A549 (cell line): ENCODE measurements around the gene SCYL1. TPM values are rescaled to one million over a fixed set of nuclear protein-coding genes. Genes with fewer than 3 reads are reported as not detected.
A peak's percentile ranks its signal among the peaks of the same experiment; 100 is the strongest.

Experiments used
- ATAC-seq, 2 experiments: fragments of 200-7000 bp in 1 of 2; fragments of >200 bp in 1 of 2; cut with Nextera tagmentation in 1 of 2; cut with Tn5 transposase in 1 of 2; 3 replicates each; pipeline versions ENCODE4 v1.8.0 to v1.9.1; 2018 to 2020; ENCODE audit warnings: mild to moderate bottlenecking in 1 of 2, moderate library complexity in 1 of 2
- CTCF ChIA-PET: fragments of 300-600 bp; sonication (Branson Sonifier 250); formaldehyde crosslinking; extraction: SDS; loops from one replicate; lab custom pipeline; 2021; ENCODE audit warnings: antibody characterized with exemption, inconsistent platforms; lab: Yijun Ruan, JAX
- POLR2A ChIA-PET: fragments of 350-600 bp; formaldehyde crosslinking; extraction: SDS; loops from one replicate; lab custom pipeline; 2021; ENCODE audit warnings: antibody characterized with exemption, inconsistent platforms; lab: Yijun Ruan, JAX
- DNase-seq, 2 experiments: peaks; one replicate each; pipeline versions ENCODE4 v3.0.0 to v3.0.0-alpha.2; 2011 to 2016; ENCODE audit warnings: low read depth in 1 of 2, low spot score in 1 of 2
- FAIRE-seq: peaks from 2 replicates; lab custom pipeline; 2011; peaks lifted over from hg19 to GRCh38; lab: Jason Lieb, UNC
- H3K27ac ChIP-seq, 2 experiments: fragments of >200 bp; sonication (Bioruptor Twin); formaldehyde crosslinking; 3 replicates each; pipeline ENCODE4 v1.5.1; 2016 to 2017
- H3K4me1 ChIP-seq: fragments of >200 bp; sonication (Bioruptor Twin); formaldehyde crosslinking; 3 replicates; pipeline ENCODE4 v1.6.1; 2016
- H3K4me2 ChIP-seq: fragments of >200 bp; sonication (Bioruptor Twin); formaldehyde crosslinking; 3 replicates; pipeline ENCODE4 v1.6.1; 2016
- H3K4me3 ChIP-seq: fragments of >200 bp; sonication (Bioruptor Twin); formaldehyde crosslinking; 3 replicates; pipeline ENCODE4 v1.5.1; 2016
- H3K9me3 ChIP-seq: fragments of >200 bp; sonication (Bioruptor Twin); formaldehyde crosslinking; 3 replicates; pipeline ENCODE4 v1.6.1; 2016
- BHLHE40 ChIP-seq: IDR thresholded peaks from 2 replicates; pipeline ENCODE4 v1.6.1; 2012; ENCODE audit warnings: low read depth, low read length, inconsistent platforms
- CBX2 ChIP-seq: fragments of 200-600 bp; sonication (generic); IDR thresholded peaks from 2 replicates; pipeline ENCODE4 v1.6.1; 2016; ENCODE audit warnings: low read depth, mild to moderate bottlenecking, borderline replicate concordance
- CBX8 ChIP-seq: fragments of 200-600 bp; sonication (generic); IDR thresholded peaks from 2 replicates; pipeline ENCODE4 v1.6.1; 2016
- CEBPB ChIP-seq, 2 experiments: fragments of >200 bp in 1 of 2; sonication (Bioruptor Twin) in 1 of 2; formaldehyde crosslinking in 1 of 2; IDR thresholded peaks; 2 replicates each; pipeline ENCODE4 v1.6.1; 2012 to 2016
- EP300 ChIP-seq, 2 experiments: fragments of >200 bp; sonication (Bioruptor Twin); formaldehyde crosslinking; IDR thresholded peaks; 2 replicates in 1 of 2; 3 replicates in 1 of 2; pipeline ENCODE4 v1.6.1; 2016 to 2017
- ESRRA ChIP-seq: fragments of 150-350 bp; IDR thresholded peaks from 2 replicates; pipeline ENCODE4 v1.6.1; 2014; ENCODE audit warnings: mild to moderate bottlenecking, low read length, borderline replicate concordance
- FOXS1 ChIP-seq: fragments of 250-450 bp; sonication (Bioruptor Pico); IDR thresholded peaks from 2 replicates; pipeline ENCODE4 v1.5.0; 2020; ENCODE audit warnings: mild to moderate bottlenecking, moderate library complexity
- HDAC2 ChIP-seq: fragments of 200-600 bp; sonication (generic); IDR thresholded peaks from 2 replicates; pipeline ENCODE4 v1.6.1; 2016
- HEYL ChIP-seq: fragments of 250-450 bp; sonication (Bioruptor Pico); IDR thresholded peaks from 2 replicates; pipeline ENCODE4 v1.8.0; 2021; ENCODE audit warnings: mild to moderate bottlenecking, moderate library complexity
- HOXB13 ChIP-seq: fragments of 250-450 bp; sonication (Bioruptor Pico); IDR thresholded peaks from 2 replicates; pipeline ENCODE4 v1.5.0; 2020; ENCODE audit warnings: low read depth, mild to moderate bottlenecking, moderate library complexity
- HOXB5 ChIP-seq: fragments of 250-450 bp; sonication (Bioruptor Pico); IDR thresholded peaks from 2 replicates; pipeline ENCODE4 v1.5.0; 2020; ENCODE audit warnings: mild to moderate bottlenecking, moderate library complexity
- JUN ChIP-seq, 2 experiments: fragments of >200 bp; sonication (Bioruptor Twin); formaldehyde crosslinking; IDR thresholded peaks; 2 replicates in 1 of 2; 3 replicates in 1 of 2; pipeline ENCODE4 v1.6.1; 2016 to 2017
- KDM5A ChIP-seq: fragments of 200-600 bp; sonication (generic); IDR thresholded peaks from 2 replicates; pipeline ENCODE4 v1.6.1; 2016; ENCODE audit warnings: antibody characterized with exemption, mild to moderate bottlenecking
- MAZ ChIP-seq: fragments of 150-350 bp; IDR thresholded peaks from 2 replicates; pipeline ENCODE4 v1.6.1; 2014; ENCODE audit warnings: antibody characterized with exemption, low read depth, low read length, borderline replicate concordance
- MYC ChIP-seq: IDR thresholded peaks from 2 replicates; pipeline ENCODE4 v1.6.1; 2012; ENCODE audit warnings: mild to moderate bottlenecking, inconsistent platforms, low read length, improper control_type of control experiment, borderline replicate concordance
- NR3C1 ChIP-seq: fragments of >200 bp; sonication (Bioruptor Twin); formaldehyde crosslinking; IDR thresholded peaks from 3 replicates; pipeline ENCODE4 v1.6.1; 2017
- PHF8 ChIP-seq: fragments of 200-600 bp; sonication (generic); IDR thresholded peaks from 2 replicates; pipeline ENCODE4 v1.6.1; 2016; ENCODE audit warnings: low read depth, mild to moderate bottlenecking, antibody characterized with exemption, moderate library complexity, borderline replicate concordance
- POLR2A ChIP-seq: IDR thresholded peaks from 2 replicates; pipeline ENCODE4 v1.6.1; 2012; ENCODE audit warnings: mild to moderate bottlenecking, low read length
- POLR2AphosphoS2 ChIP-seq: conservative IDR thresholded peaks from 2 replicates; pipeline ENCODE4 v1.6.1; 2012; ENCODE audit warnings: low read length, improper control_type of control experiment, inconsistent platforms
- RARB ChIP-seq: fragments of 250-450 bp; sonication (Bioruptor Pico); IDR thresholded peaks from 2 replicates; pipeline ENCODE4 v1.8.0; 2021; ENCODE audit warnings: mild to moderate bottlenecking, moderate library complexity
- RCOR1 ChIP-seq: fragments of 150-350 bp; IDR thresholded peaks from 2 replicates; pipeline ENCODE4 v1.6.1; 2014; ENCODE audit warnings: antibody characterized with exemption, low read length, low read depth
- RFX5 ChIP-seq: fragments of 450-650 bp; IDR thresholded peaks from 2 replicates; pipeline ENCODE4 v1.7.1; 2014; ENCODE audit warnings: antibody characterized with exemption, mild to moderate bottlenecking, moderate library complexity
- TFCP2L1 ChIP-seq: fragments of 250-450 bp; sonication (Bioruptor Pico); IDR thresholded peaks from 2 replicates; pipeline ENCODE4 v1.5.0; 2021; ENCODE audit warnings: mild to moderate bottlenecking
- ZC3H11A ChIP-seq: fragments of 450-650 bp; IDR thresholded peaks from 2 replicates; pipeline ENCODE4 v1.6.1; 2014; ENCODE audit warnings: antibody characterized with exemption, mild to moderate bottlenecking
- ZFP36 ChIP-seq: fragments of 450-650 bp; IDR thresholded peaks from 2 replicates; pipeline ENCODE4 v1.6.1; 2014; ENCODE audit warnings: borderline replicate concordance; ENCODE audit not compliant: partially characterized antibody
- ZNF302 ChIP-seq: fragments of 250-450 bp; sonication (Bioruptor Pico); IDR thresholded peaks from 2 replicates; pipeline ENCODE4 v1.9.0; 2021; ENCODE audit warnings: inconsistent platforms, mild to moderate bottlenecking, moderate library complexity
- ZSCAN20 ChIP-seq: fragments of 250-450 bp; sonication (Bioruptor Pico); IDR thresholded peaks from 2 replicates; pipeline ENCODE4 v1.8.0; 2022; ENCODE audit warnings: mild to moderate bottlenecking, moderate library complexity
- WGBS: methylation state at CpG from one replicate; pipeline ENCODE4 v1.1.6; 2017; ENCODE audit errors: missing lambda C conversion rate; 5-methylcytosine and 5-hydroxymethylcytosine counted together
- polyA plus RNA-seq, 4 experiments: library from polyadenylated mRNA; depleted of rRNA in 3 of 4; stranded (reverse); fragments of >200 nt; fragmentation: RNase III in 1 of 4; extraction: RNeasy Plus Mini Kit Qiagen cat#74134 plus additional on column Dnase treatment in 1 of 4; gene quantifications; 2 replicates in 3 of 4; 3 replicates in 1 of 4; pipeline ENCODE4 v1.2.3, GENCODE V29; 2011 to 2017
- TF ChIP-seq, protein P1 (sequence below): fragments of 450-650 bp; IDR thresholded peaks from 2 replicates; pipeline ENCODE4 v1.6.1; 2014; ENCODE audit warnings: antibody characterized with exemption
- TF ChIP-seq, protein P2 (sequence below): fragments of >200 bp; sonication (Bioruptor Twin); formaldehyde crosslinking; IDR thresholded peaks from 3 replicates; pipeline ENCODE4 v1.5.1; 2016
- TF ChIP-seq, protein P3 (sequence below): fragments of 250-450 bp; sonication (Bioruptor Pico); IDR thresholded peaks from 2 replicates; pipeline ENCODE4 v1.5.0; 2021; ENCODE audit warnings: mild to moderate bottlenecking, moderate library complexity, borderline replicate concordance
- TF ChIP-seq, protein P4 (sequence below): fragments of 250-450 bp; sonication (Bioruptor Pico); IDR thresholded peaks from 2 replicates; pipeline ENCODE4 v1.5.0; 2020; ENCODE audit warnings: low read depth, mild to moderate bottlenecking, moderate library complexity
- TF ChIP-seq, protein P5 (sequence below): fragments of 200-600 bp; sonication (generic); IDR thresholded peaks from 2 replicates; pipeline ENCODE4 v1.6.1; 2016; ENCODE audit warnings: antibody characterized with exemption, mild to moderate bottlenecking, moderate library complexity

SCYL1 gene
- polyA plus RNA-seq, 2 of the 4 experiments (the other 2 are of a cell fraction): 30.8 to 46.8 TPM

DNA sequence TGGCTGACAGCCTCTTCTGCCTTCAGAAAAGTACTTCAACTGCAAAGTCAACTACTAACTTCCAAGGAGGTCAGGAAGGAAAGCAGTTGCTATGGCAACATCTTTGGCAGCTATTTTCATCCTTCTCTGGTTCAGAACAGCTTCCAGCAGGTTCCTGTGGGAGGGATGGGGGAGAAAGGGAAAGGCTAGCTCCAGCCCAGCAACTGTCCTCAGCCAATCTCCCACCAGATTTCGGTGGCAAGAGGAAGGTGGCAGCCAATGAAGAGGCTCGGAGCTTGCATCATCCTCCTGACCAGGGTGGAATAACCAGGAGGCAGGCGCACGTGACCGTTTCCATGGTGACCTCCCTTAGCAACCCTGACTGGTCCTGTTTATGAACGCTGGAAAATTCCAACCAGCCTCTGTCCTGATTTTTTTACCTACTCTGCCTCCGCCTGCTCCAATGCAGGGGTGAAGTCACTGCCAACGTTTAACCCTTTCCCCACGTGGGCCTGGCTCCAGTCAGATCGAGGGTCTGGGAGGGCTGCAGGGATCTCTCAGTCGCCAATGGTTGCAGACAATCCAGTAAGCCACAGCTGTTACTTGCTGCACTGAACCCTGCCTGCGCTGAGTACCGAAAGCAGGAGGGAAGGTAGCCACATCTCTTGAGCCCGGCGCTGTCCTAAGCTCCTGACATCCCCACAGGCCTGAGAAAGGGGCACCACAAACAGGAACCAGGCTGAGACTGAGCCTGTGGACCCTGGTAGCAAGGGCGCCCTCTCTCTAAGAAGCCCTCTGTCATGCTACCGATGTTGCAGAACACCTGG lies 37.2 kb upstream of the SCYL1 start:
- Histone ChIP-seq H3K9me3 (no peaks in the 10 kb centered on the region), H3K4me3 (0 out of 3 replicates have a peak overlapping the region, but pooled peaks have one; percentile 3), H3K27ac (peak overlapping the region; percentile 99 to 100), H3K4me1 (peaks cover 82% of the 10 kb centered on the region), H3K4me2 (peak overlapping the region; percentile 81)
- CTCF ChIA-PET: interaction anchor here (2.4 to 30.0 kb wide), 4 partner anchors 10 to 21 kb away, joined by 8 to 947 read pairs (median 55); partner anchors contain the start of gene MALAT1
- POLR2A ChIA-PET: interaction anchor here (0.9 to 26.7 kb wide), 7 partner anchors 9 to 68 kb away, joined by 3 to 1006 read pairs (median 15); partner anchors contain the start of genes MALAT1 and NEAT1
- DNase-seq (peak; percentile 99 to 100), ATAC-seq (peak; percentile 75 to 83), FAIRE-seq (peak; percentile 94)
- WGBS: 10% methylated on average over 15 of the region's 17 CpGs
- TF ChIP-seq KDM5A (no peak), RCOR1 (peak; percentile 85; the same call in 1 of the 2 replicates), FOXS1 (no peak), POLR2AphosphoS2 (no peak), JUN (IDR thresholded peaks at IDR 0.05) (peak in 1 of 2 experiments; percentile 29; a peak in 3 of 5 replicates), HOXB5 (CRISPR knock-in tag) (peak; percentile 28; the same call in 1 of the 2 replicates), HOXB13 (CRISPR knock-in tag) (peak; percentile 96), POLR2A (no peak), NR3C1 (no peak), EP300 (IDR thresholded peaks at IDR 0.05) (peak in 1 of 2 experiments; percentile 51; a peak in 2 of 5 replicates), CEBPB (IDR thresholded peaks at IDR 0.05) (peak; percentile 74 to 96), ZNF302 (CRISPR knock-in tag) (no peak), TFCP2L1 (no peak), BHLHE40 (peak; percentile 98), CBX2 (no peak), CBX8 (no peak), ZFP36 (no peak), ZSCAN20 (CRISPR knock-in tag) (no peak), MYC (no peak), HEYL (no peak), MAZ (no peak), ZC3H11A (no peak), RFX5 (peak; percentile 96), ESRRA (no peak), HDAC2 (no peak), PHF8 (no peak), RARB (CRISPR knock-in tag) (peak; percentile 78; the same call in 1 of the 2 replicates)
- TF ChIP-seq, protein P1, sequence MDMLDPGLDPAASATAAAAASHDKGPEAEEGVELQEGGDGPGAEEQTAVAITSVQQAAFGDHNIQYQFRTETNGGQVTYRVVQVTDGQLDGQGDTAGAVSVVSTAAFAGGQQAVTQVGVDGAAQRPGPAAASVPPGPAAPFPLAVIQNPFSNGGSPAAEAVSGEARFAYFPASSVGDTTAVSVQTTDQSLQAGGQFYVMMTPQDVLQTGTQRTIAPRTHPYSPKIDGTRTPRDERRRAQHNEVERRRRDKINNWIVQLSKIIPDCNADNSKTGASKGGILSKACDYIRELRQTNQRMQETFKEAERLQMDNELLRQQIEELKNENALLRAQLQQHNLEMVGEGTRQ: peak; percentile 98
- TF ChIP-seq, protein P2, sequence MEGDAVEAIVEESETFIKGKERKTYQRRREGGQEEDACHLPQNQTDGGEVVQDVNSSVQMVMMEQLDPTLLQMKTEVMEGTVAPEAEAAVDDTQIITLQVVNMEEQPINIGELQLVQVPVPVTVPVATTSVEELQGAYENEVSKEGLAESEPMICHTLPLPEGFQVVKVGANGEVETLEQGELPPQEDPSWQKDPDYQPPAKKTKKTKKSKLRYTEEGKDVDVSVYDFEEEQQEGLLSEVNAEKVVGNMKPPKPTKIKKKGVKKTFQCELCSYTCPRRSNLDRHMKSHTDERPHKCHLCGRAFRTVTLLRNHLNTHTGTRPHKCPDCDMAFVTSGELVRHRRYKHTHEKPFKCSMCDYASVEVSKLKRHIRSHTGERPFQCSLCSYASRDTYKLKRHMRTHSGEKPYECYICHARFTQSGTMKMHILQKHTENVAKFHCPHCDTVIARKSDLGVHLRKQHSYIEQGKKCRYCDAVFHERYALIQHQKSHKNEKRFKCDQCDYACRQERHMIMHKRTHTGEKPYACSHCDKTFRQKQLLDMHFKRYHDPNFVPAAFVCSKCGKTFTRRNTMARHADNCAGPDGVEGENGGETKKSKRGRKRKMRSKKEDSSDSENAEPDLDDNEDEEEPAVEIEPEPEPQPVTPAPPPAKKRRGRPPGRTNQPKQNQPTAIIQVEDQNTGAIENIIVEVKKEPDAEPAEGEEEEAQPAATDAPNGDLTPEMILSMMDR: no peak
- TF ChIP-seq, protein P3, sequence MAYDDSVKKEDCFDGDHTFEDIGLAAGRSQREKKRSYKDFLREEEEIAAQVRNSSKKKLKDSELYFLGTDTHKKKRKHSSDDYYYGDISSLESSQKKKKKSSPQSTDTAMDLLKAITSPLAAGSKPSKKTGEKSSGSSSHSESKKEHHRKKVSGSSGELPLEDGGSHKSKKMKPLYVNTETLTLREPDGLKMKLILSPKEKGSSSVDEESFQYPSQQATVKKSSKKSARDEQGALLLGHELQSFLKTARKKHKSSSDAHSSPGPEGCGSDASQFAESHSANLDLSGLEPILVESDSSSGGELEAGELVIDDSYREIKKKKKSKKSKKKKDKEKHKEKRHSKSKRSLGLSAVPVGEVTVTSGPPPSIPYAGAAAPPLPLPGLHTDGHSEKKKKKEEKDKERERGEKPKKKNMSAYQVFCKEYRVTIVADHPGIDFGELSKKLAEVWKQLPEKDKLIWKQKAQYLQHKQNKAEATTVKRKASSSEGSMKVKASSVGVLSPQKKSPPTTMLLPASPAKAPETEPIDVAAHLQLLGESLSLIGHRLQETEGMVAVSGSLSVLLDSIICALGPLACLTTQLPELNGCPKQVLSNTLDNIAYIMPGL: peak; percentile 71
- TF ChIP-seq, protein P4, sequence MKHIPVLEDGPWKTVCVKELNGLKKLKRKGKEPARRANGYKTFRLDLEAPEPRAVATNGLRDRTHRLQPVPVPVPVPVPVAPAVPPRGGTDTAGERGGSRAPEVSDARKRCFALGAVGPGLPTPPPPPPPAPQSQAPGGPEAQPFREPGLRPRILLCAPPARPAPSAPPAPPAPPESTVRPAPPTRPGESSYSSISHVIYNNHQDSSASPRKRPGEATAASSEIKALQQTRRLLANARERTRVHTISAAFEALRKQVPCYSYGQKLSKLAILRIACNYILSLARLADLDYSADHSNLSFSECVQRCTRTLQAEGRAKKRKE (CRISPR knock-in tag): 0 out of 2 replicates have a peak, but pooled peaks have one; percentile 30
- TF ChIP-seq, protein P5, sequence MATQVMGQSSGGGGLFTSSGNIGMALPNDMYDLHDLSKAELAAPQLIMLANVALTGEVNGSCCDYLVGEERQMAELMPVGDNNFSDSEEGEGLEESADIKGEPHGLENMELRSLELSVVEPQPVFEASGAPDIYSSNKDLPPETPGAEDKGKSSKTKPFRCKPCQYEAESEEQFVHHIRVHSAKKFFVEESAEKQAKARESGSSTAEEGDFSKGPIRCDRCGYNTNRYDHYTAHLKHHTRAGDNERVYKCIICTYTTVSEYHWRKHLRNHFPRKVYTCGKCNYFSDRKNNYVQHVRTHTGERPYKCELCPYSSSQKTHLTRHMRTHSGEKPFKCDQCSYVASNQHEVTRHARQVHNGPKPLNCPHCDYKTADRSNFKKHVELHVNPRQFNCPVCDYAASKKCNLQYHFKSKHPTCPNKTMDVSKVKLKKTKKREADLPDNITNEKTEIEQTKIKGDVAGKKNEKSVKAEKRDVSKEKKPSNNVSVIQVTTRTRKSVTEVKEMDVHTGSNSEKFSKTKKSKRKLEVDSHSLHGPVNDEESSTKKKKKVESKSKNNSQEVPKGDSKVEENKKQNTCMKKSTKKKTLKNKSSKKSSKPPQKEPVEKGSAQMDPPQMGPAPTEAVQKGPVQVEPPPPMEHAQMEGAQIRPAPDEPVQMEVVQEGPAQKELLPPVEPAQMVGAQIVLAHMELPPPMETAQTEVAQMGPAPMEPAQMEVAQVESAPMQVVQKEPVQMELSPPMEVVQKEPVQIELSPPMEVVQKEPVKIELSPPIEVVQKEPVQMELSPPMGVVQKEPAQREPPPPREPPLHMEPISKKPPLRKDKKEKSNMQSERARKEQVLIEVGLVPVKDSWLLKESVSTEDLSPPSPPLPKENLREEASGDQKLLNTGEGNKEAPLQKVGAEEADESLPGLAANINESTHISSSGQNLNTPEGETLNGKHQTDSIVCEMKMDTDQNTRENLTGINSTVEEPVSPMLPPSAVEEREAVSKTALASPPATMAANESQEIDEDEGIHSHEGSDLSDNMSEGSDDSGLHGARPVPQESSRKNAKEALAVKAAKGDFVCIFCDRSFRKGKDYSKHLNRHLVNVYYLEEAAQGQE: no peak
